Left lung (tissue), 10 donors: ENCODE measurements around the gene MR1. TPM values are rescaled to one million over a fixed set of nuclear protein-coding genes. Genes with fewer than 3 reads are reported as not detected.

ENCODE experiments used
- ATAC-seq: fragments of 200-7000 bp; cut with Tn5 transposase; one replicate; pipeline ENCODE4 v1.9.1; 2020; ENCODE audit warnings: moderate library complexity
- DNase-seq, 4 donors: peaks; one replicate each; pipeline ENCODE4 v3.0.0-alpha.2; 2013 to 2020
- H3K27ac ChIP-seq, 2 donors: fragments of 200-600 bp; sonication (generic) in 1 of 2; one replicate each; pipeline versions ENCODE4 v1.5.0 to v1.8.0; 2020 to 2021
- H3K27me3 ChIP-seq, 2 donors: fragments of 200-600 bp; sonication (generic) in 1 of 2; one replicate each; pipeline versions ENCODE4 v1.5.0 to v1.8.0; 2020 to 2021
- H3K36me3 ChIP-seq, 2 donors: fragments of 200-600 bp; sonication (generic) in 1 of 2; one replicate each; pipeline versions ENCODE4 v1.5.0 to v1.8.0; 2020 to 2021
- H3K4me1 ChIP-seq, 2 donors: fragments of 200-600 bp; one replicate each; pipeline ENCODE4 v1.8.0; 2021
- H3K4me3 ChIP-seq, 2 donors: fragments of 200-600 bp; sonication (generic) in 1 of 2; one replicate each; pipeline versions ENCODE4 v1.5.0 to v1.8.0; 2020 to 2021; ENCODE audit warnings: mild to moderate bottlenecking in 1 of 2
- H3K9me3 ChIP-seq, 2 donors: fragments of 200-600 bp; sonication (generic) in 1 of 2; one replicate each; pipeline versions ENCODE4 v1.5.0 to v1.8.0; 2020 to 2021
- CTCF ChIP-seq, 2 donors: fragments of 200-600 bp; sonication (generic) in 1 of 2; IDR thresholded peaks; one replicate each; pipeline versions ENCODE4 v1.5.0 to v1.8.0; 2021; ENCODE audit warnings: antibody characterized with exemption in 2 of 2
- intact Hi-C, 2 donors: fragments of 100-400 bp; cut with DNase I; formaldehyde crosslinking; loops; one replicate each; pipeline versions ENCODE4 v1.11.2 to v1.14.2; 2022
- polyA plus RNA-seq, 6 donors: library from polyadenylated mRNA; unstranded; fragments of 120-200 nt; gene quantifications; one replicate each; pipeline ENCODE4 v1.2.1, GENCODE V29; 2013; ENCODE audit not compliant: insufficient read length in 6 of 6
- total RNA-seq, 2 donors: library from RNA; stranded (reverse); fragmentation: NEBNext Ultra II Directional; extraction: Animal tissue kit (Norgen Biotek cat#: 25700); gene quantifications; one replicate each; pipeline ENCODE4 v1.2.1, GENCODE V29; 2021
- donor health status: DM: no; HTN: yes; CAD: no.
- donor health status: DM: no; HTN: no; CAD: no.

Gene MR1
- total and polyA plus RNA-seq, 8 donors = 6.1 to 45.7 (median 7.2) TPM

DNA sequence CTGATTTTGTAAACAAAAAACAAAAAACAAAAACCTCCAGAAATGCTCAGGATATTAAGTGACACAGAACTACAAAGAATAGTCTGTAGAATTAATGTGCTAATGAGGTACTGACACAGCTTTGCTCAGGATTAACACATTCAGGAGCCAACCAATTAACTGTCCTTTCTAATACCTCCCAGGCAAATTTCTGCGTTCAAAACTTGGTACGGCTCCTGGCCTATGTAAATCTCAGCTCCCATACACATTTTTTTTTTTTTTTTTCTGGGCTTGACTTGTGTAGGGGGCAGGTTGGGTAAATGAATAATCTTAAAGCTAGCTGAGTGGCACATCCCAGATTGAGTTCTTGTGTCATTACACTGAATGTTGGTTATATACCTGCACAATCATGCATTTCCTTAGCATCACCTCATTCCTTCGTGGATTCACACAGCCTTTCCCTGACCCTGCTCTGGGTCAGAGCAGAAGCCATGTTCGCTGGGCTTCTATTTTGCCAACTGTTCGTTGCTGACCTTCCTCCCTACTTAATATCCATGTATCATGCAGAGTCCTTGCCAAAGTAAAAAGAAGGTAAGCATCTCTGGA is 42.1 kb downstream of the MR1 start:
- TF ChIP-seq CTCF (IDR thresholded peaks at IDR 0.05) = no peak
- intact Hi-C loops = no loop called here
- no peak for ATAC-seq
- no peaks in the 10 kb centered on the region for H3K27me3 ChIP-seq
- no peak for DNase-seq
- H3K4me1 ChIP-seq = no peaks in the 10 kb centered on the region
- H3K9me3 ChIP-seq = no peaks in the 10 kb centered on the region
- no peaks in the 10 kb centered on the region for H3K36me3 ChIP-seq
- no peak overlapping the region for H3K4me3 ChIP-seq
- no peak overlapping the region for H3K27ac ChIP-seq

GRCh38 chr1:181076852-181077251 is 43.1 kb downstream of the MR1 start:
- H3K27ac ChIP-seq = no peak overlapping the region
- no peaks in the 10 kb centered on the region for H3K27me3 ChIP-seq
- no peaks in the 10 kb centered on the region for H3K9me3 ChIP-seq
- H3K36me3 ChIP-seq = no peaks in the 10 kb centered on the region
- H3K4me3 ChIP-seq = no peak overlapping the region
- DNase-seq (no peak), ATAC-seq (no peak)
- intact Hi-C loops = no loop called here
- H3K4me1 ChIP-seq = no peaks in the 10 kb centered on the region
- no peak for TF ChIP-seq CTCF (IDR thresholded peaks at IDR 0.05)

- H3K36me3 ChIP-seq = no peaks in the 10 kb centered on the region
- TF ChIP-seq CTCF (IDR thresholded peaks at IDR 0.05) = no peak
- ATAC-seq = no peak
- no peak for DNase-seq
- H3K4me3 ChIP-seq = no peak overlapping the region
- intact Hi-C loops = no loop called here
- no peaks in the 10 kb centered on the region for H3K27me3 ChIP-seq
- no peaks in the 10 kb centered on the region for H3K9me3 ChIP-seq
- H3K27ac ChIP-seq = no peak overlapping the region
- no peaks in the 10 kb centered on the region for H3K4me1 ChIP-seq
These were observed 43.9 kb downstream of the MR1 start for GRCh38 chr1:181077576-181078242.

- H3K27ac ChIP-seq = no peak overlapping the region
- intact Hi-C loops = no loop called here
- H3K36me3 ChIP-seq = no peaks in the 10 kb centered on the region
- H3K9me3 ChIP-seq = no peaks in the 10 kb centered on the region
- no peak for DNase-seq
- H3K4me1 ChIP-seq = peaks cover 0 to 6% of the 10 kb centered on the region in 2 donors
- H3K27me3 ChIP-seq = no peaks in the 10 kb centered on the region
- ATAC-seq = no peak
- no peak overlapping the region for H3K4me3 ChIP-seq
- TF ChIP-seq CTCF (IDR thresholded peaks at IDR 0.05) = no peak
These were observed 45.6 kb downstream of the MR1 start for GRCh38 chr1:181079382-181079781.

GRCh38 chr1:181079920-181080319 is 46.1 kb downstream of the MR1 start:
- DNase-seq (no peak), ATAC-seq (no peak)
- TF ChIP-seq CTCF (IDR thresholded peaks at IDR 0.05) = no peak
- H3K4me1 ChIP-seq = peaks cover 0 to 10% of the 10 kb centered on the region in 2 donors
- no peak overlapping the region for H3K4me3 ChIP-seq
- no peaks in the 10 kb centered on the region for H3K9me3 ChIP-seq
- H3K27ac ChIP-seq = no peak overlapping the region
- intact Hi-C loops = no loop called here
- H3K36me3 ChIP-seq = no peaks in the 10 kb centered on the region
- no peaks in the 10 kb centered on the region for H3K27me3 ChIP-seq
